Mucosa of descending colon (tissue), 3 donors: ENCODE measurements around the gene BCL2L13. TPM values are rescaled to one million over a fixed set of nuclear protein-coding genes. Genes with fewer than 3 reads are reported as not detected.

ENCODE experiments used
- ATAC-seq: fragments of 200-7000 bp; cut with Tn5 transposase; one replicate; pipeline ENCODE4 v1.9.1; 2020; ENCODE audit warnings: mild to moderate bottlenecking, moderate library complexity
- DNase-seq, 3 donors: peaks; one replicate each; pipeline ENCODE4 v3.0.0-alpha.2; 2020
- H3K36me3 ChIP-seq: fragments of 200-600 bp; one replicate; pipeline ENCODE4 v1.8.0; 2021; ENCODE audit warnings: low read depth, mild to moderate bottlenecking
- H3K4me1 ChIP-seq: fragments of 200-600 bp; one replicate; pipeline ENCODE4 v1.8.0; 2021; ENCODE audit warnings: low read depth, mild to moderate bottlenecking
- H3K4me3 ChIP-seq: fragments of 200-600 bp; one replicate; pipeline ENCODE4 v1.8.0; 2021; ENCODE audit warnings: mild to moderate bottlenecking
- H3K9me3 ChIP-seq: fragments of 200-600 bp; one replicate; pipeline ENCODE4 v1.8.0; 2021; ENCODE audit warnings: mild to moderate bottlenecking
- intact Hi-C, 2 donors: fragments of 100-400 bp; cut with DNase I in 1 of 2; cut with micrococcal nuclease in 1 of 2; formaldehyde crosslinking; loops; one replicate each; pipeline versions ENCODE4 v1.11.0 to v1.11.1; 2022; cut with DNase I, micrococcal nuclease
- total RNA-seq, 3 donors: library from RNA; stranded (reverse); fragmentation: NEBNext Ultra II Directional in 2 of 3; extraction: Animal tissue kit (Norgen Biotek cat#: 25700) in 2 of 3; gene quantifications; one replicate each; pipeline versions ENCODE4 v1.2.1 to v1.2.4, GENCODE V29; 2021 to 2023
- TF ChIP-seq, protein P1 (sequence below): fragments of 200-600 bp; IDR thresholded peaks from one replicate; pipeline ENCODE4 v1.8.0; 2022; ENCODE audit warnings: antibody characterized with exemption, mild to moderate bottlenecking
- donor health status: DM: no; HTN: no; CAD: no; lungs with moderate emphysema.
- donor health status: DM: no; HTN: no; CAD: no.
- donor health status: DM: no; HTN: yes; CAD: no.

Gene BCL2L13
- total RNA-seq, 3 donors from 2014 or later = 47.2 to 61.2 (median 57.3) TPM

DNA sequence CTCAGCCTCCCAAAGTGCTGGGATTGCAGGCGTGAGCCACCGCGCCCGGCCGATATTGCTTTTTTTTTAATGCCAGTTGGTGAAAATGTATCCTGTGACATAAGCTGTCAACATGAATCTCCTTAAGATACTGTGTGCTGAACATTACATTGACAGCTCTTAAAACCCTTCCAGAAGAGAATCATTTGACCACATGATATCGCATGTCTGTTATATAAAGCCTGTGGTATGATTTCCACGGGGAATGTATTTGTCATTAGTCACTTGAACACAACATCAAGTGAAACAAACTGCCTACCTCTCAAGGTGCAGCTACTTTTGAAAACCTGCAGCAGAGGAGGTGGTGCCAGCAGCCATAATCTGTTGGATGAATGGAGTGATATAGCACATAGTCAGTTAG is 67.0 kb downstream of the BCL2L13 start:
- Histone ChIP-seq H3K4me3 (no peak overlapping the region), H3K36me3 (no peaks in the 10 kb centered on the region), H3K9me3 (no peaks in the 10 kb centered on the region), H3K4me1 (peaks cover 7% of the 10 kb centered on the region)
- TF ChIP-seq, protein P1, sequence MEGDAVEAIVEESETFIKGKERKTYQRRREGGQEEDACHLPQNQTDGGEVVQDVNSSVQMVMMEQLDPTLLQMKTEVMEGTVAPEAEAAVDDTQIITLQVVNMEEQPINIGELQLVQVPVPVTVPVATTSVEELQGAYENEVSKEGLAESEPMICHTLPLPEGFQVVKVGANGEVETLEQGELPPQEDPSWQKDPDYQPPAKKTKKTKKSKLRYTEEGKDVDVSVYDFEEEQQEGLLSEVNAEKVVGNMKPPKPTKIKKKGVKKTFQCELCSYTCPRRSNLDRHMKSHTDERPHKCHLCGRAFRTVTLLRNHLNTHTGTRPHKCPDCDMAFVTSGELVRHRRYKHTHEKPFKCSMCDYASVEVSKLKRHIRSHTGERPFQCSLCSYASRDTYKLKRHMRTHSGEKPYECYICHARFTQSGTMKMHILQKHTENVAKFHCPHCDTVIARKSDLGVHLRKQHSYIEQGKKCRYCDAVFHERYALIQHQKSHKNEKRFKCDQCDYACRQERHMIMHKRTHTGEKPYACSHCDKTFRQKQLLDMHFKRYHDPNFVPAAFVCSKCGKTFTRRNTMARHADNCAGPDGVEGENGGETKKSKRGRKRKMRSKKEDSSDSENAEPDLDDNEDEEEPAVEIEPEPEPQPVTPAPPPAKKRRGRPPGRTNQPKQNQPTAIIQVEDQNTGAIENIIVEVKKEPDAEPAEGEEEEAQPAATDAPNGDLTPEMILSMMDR = no peak
- intact Hi-C loops = no loop called here
- ATAC-seq (no peak), DNase-seq (no peak)

DNA sequence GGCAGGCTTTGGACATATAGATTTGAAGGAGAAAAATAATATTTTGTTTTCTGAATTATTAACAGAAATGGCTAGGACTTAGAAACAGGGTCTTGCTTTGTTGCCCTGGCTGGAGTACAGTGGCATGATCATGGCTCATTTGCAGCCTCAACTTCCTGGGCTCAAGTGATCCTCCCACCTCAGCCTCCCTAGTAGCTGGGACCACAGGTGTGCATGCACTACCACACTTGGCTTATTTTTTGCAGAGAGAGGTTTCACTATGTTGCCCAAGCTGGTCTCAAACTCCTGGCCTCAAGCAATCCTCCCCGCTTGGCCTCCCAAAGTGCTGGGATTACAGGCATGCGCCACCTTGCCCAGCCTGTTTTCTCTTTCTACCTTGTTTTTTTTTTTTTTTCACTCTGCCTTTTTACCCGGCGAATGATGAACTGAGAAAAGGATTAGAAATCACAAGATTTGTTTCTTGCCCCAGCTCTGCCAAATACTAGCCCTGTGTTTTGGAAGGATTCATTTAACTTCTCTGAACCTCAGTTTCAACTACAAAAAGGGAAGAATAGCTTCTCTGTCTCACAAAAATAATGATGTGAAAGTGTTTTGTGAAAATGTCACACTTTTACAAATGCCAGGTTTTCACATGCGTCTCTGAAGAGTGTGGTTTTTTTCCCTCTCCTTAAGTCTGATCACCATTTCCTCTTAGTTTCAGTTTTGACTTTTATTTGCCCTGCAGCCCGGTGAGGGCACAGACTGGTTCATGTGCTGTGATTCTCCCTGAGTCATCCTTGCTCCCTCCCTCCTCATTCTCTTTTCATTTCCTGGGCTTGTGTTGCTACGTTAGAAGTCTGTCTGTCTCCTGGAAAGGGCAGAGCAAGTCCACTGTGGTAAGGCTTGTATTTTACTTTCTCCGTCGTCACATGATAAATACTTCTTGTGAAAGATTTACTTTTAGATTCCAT is 67.7 kb downstream of the BCL2L13 start:
- intact Hi-C loops = no loop called here
- TF ChIP-seq, protein P1 = no peak
- peak; percentile 99 for ATAC-seq

DNA sequence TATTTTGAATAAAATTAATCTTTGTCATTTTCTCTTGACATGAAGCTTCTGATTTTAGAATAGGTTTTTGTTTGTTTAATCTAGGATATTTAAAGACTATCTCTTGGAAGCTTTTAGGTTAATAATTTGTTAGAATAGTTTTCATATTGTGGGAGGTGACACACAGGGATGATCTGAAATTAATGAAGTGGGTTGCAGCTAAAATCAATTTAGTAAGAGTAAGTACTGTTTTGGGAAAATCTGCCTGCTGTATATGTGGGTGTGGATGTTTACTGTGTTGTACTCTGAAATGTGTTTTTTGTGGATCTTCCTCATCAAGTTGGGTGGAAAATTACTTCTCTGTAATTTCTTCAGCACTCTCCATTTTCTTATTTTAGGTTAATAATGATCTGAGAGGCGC is 68.4 kb downstream of the BCL2L13 start:
- Histone ChIP-seq H3K9me3 (no peaks in the 10 kb centered on the region), H3K36me3 (no peaks in the 10 kb centered on the region), H3K4me1 (peaks cover 7% of the 10 kb centered on the region), H3K4me3 (no peak overlapping the region)
- intact Hi-C loops = no loop called here
- DNase-seq = no peak
- TF ChIP-seq, protein P1 = no peak
- ATAC-seq = no peak

More for the DNA sequence above, 67.7 kb downstream of the BCL2L13 start:
- Histone ChIP-seq H3K36me3 (no peaks in the 10 kb centered on the region), H3K4me3 (no peak overlapping the region), H3K4me1 (peaks cover 7% of the 10 kb centered on the region), H3K9me3 (no peaks in the 10 kb centered on the region)
- DNase-seq = peak in 2 of 3 donors; percentile 42 to 54

DNA sequence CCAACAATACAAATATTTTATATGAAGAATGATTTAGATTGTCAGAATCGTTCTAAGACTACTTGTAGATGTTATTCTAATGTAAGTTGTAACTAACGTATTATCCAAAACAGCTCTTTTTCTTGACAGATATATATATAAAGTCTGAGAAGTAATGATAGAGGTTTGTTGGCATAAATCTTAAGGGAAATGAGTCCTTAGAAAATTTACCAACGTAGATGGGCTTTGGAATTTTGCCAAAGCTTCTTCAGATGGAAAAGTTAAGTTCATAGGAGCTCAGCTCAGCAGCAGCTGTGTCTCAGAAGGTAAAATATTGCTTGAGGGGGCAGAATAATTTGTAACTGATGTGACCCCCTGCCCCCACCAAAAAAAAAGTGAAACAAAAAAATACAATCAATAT is 69.0 kb downstream of the BCL2L13 start:
- no peak overlapping the region for H3K4me3 ChIP-seq
- H3K9me3 ChIP-seq = no peaks in the 10 kb centered on the region
- TF ChIP-seq, protein P1 = no peak
- H3K36me3 ChIP-seq = no peaks in the 10 kb centered on the region
- DNase-seq (no peak), ATAC-seq (no peak)
- intact Hi-C loops = no loop called here
- H3K4me1 ChIP-seq = peaks cover 7% of the 10 kb centered on the region

DNA sequence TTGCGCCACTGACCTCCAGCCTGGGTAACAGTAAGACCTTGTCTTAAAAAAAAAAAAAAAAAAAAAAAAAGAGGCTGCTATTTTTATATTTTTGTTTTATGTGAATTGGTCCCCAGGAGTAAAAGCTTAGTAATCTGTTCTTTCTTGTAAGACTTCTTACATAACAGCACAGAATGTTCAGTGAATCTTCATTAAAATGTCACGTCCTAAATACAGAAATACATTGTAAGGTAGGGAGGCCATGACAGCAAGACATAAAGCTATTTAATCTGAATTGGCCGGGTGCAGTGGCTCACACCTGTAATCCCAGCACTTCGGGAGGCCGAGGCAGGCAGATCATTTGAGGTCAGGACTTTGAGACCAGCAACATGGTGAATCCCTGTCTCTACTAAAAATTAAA is 71.5 kb downstream of the BCL2L13 start:
- no peaks in the 10 kb centered on the region for H3K36me3 ChIP-seq
- peaks cover 7% of the 10 kb centered on the region for H3K4me1 ChIP-seq
- no peak for ATAC-seq
- no peak for DNase-seq
- TF ChIP-seq, protein P1 = no peak
- intact Hi-C loops = no loop called here
- no peaks in the 10 kb centered on the region for H3K9me3 ChIP-seq
- no peak overlapping the region for H3K4me3 ChIP-seq
